ENCODE measurements around the gene GPX3.

The GPX3 gene

GRCh38 chr5:151029179-151030055, 9.0 kb downstream of the GPX3 start:
- TF ChIP-seq CTCF (IDR thresholded peaks at IDR 0.05; ENCODE audit: low read depth, low read length, missing control alignments), result no peak
- in situ Hi-C loops (cut with HindIII; ENCODE audit: low sequenced_read_pairs), result no loop called here
- H3K4me3 ChIP-seq (ENCODE audit: low read depth, low read length), result no peak overlapping the region
- no peak for DNase-seq (ENCODE audit: low read depth)

- in situ Hi-C loops (cut with HindIII; ENCODE audit: low sequenced_read_pairs), result no loop called here
- TF ChIP-seq CTCF (IDR thresholded peaks at IDR 0.05; ENCODE audit: low read depth, low read length, missing control alignments), result no peak
- no peak overlapping the region for H3K4me3 ChIP-seq (ENCODE audit: low read depth, low read length)
- DNase-seq (ENCODE audit: low read depth), result no peak
Observed at GRCh38 chr5:151030056-151030336, 9.6 kb downstream of the GPX3 start.

GRCh38 chr5:151030379-151030778, 10.0 kb downstream of the GPX3 start:
- DNase-seq (ENCODE audit: low read depth), result no peak
- no peak overlapping the region for H3K4me3 ChIP-seq (ENCODE audit: low read depth, low read length)
- TF ChIP-seq CTCF (IDR thresholded peaks at IDR 0.05; ENCODE audit: low read depth, low read length, missing control alignments), result no peak
- in situ Hi-C loops (cut with HindIII; ENCODE audit: low sequenced_read_pairs), result no loop called here

DNA sequence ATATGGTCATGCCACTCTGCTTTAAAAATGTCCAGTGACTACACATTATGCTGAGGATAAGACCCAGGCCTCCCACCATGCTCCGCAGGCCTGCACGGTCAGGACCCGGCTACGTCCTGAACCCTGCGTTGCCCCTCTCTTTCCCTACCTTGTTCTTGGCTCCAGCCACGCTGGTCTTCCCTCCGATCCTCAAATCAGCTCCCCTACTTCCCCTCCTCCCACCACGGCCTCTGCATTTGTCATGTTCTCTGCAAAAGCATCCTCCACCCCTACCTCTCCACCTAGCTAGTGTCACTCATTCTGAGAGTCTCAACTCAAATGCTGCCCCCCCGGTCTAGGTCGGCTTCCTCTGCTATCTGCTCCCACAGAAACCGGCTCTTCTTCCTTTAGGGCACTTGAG, 11.2 kb downstream of the GPX3 start:
- H3K4me3 ChIP-seq (ENCODE audit: low read depth, low read length), result no peak overlapping the region
- in situ Hi-C loops (cut with HindIII; ENCODE audit: low sequenced_read_pairs), result no loop called here
- TF ChIP-seq CTCF (IDR thresholded peaks at IDR 0.05; ENCODE audit: low read depth, low read length, missing control alignments), result no peak

DNA sequence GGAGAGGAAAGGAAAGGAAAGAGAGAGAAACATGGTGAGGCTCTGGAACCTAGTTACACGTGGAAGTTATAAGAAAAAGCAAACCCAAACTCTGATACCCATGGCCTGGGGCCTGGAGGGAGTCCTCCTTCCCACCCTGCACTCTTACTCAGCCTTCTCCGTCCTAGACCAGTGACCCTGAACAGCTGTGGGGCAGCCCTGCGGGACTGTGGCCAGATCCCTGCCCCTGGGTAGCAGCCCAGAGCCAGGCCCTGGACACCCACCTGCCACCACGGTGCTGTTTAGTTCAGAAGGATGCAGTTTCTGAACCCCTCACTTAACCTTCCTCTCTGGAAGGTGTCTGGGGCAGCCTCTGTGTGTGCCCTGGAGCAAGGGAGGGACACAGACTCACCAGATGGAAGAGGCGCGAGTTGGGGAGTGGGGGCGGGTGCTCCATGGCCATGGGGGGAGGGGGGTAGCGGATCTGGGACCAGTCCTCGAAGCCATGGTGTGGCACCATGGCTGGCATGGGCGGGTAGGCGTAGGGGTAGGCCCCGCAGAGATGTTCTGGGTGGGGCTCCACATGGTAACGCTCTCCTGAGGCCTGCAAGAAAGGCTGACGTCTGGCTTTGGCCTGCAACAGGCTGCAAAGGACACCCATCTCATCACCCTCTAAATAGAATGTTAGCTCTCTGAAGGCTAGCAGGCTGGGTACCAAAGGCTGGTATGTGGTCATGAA, 13.0 kb downstream of the GPX3 start:
- no peak overlapping the region for H3K4me3 ChIP-seq (ENCODE audit: low read depth, low read length)
- no peak for DNase-seq (ENCODE audit: low read depth)
- in situ Hi-C loops (cut with HindIII; ENCODE audit: low sequenced_read_pairs), result no loop called here
- TF ChIP-seq CTCF (IDR thresholded peaks at IDR 0.05; ENCODE audit: low read depth, low read length, missing control alignments), result no peak

More for the DNA sequence above, 11.2 kb downstream of the GPX3 start:
- DNase-seq (ENCODE audit: low read depth), result no peak

GRCh38 chr5:151034422-151035379, 14.3 kb downstream of the GPX3 start:
- H3K4me3 ChIP-seq (ENCODE audit: low read depth, low read length), result no peak overlapping the region
- in situ Hi-C loops (cut with HindIII; ENCODE audit: low sequenced_read_pairs), result loop anchor here (5.0 kb wide), 2 partner anchors 37 to 58 kb away; no protein-coding TSS in a partner anchor
- no peak for TF ChIP-seq CTCF (IDR thresholded peaks at IDR 0.05; ENCODE audit: low read depth, low read length, missing control alignments)
- DNase-seq (ENCODE audit: low read depth), result no peak

All from astrocyte of the cerebellum (primary cell).